Stimulated activated CD4-positive, alpha-beta T cell treated with anti-CD3 and anti-CD28 coated beads, Interleukin-1b, Interleukin-23, amount 100 ng/mL, for 4 hours (primary cell): ENCODE measurements around the gene EXOC4.

Experiments used
- DNase-seq, 2 donors: peaks; one replicate each; pipeline ENCODE4 v3.0.0-alpha.2; 2020; ENCODE audit warnings: low read depth in 2 of 2

EXOC4 gene

GRCh38 chr7:133364959-133365690, 112.2 kb downstream of the EXOC4 start:
- DNase-seq: no peak

- no peak for DNase-seq
Observed at GRCh38 chr7:133365917-133366316, 113.0 kb downstream of the EXOC4 start.

GRCh38 chr7:133367561-133367960, 114.7 kb downstream of the EXOC4 start:
- DNase-seq: no peak

GRCh38 chr7:133369130-133369529, 116.3 kb downstream of the EXOC4 start:
- DNase-seq: no peak

- no peak for DNase-seq
Observed at GRCh38 chr7:133371616-133372015, 118.7 kb downstream of the EXOC4 start.

GRCh38 chr7:133372337-133372736, 119.5 kb downstream of the EXOC4 start:
- no peak for DNase-seq

- no peak for DNase-seq
Observed at GRCh38 chr7:133376514-133376913, 123.6 kb downstream of the EXOC4 start.

GRCh38 chr7:133381965-133382364, 129.1 kb downstream of the EXOC4 start:
- DNase-seq: no peak

GRCh38 chr7:133382775-133383559, 130.1 kb downstream of the EXOC4 start:
- no peak for DNase-seq

GRCh38 chr7:133386205-133386604, 133.3 kb downstream of the EXOC4 start:
- DNase-seq: no peak

- DNase-seq: no peak
Observed at GRCh38 chr7:133389727-133390126, 136.8 kb downstream of the EXOC4 start.

- DNase-seq: no peak
Observed at GRCh38 chr7:133391206-133391605, 138.3 kb downstream of the EXOC4 start.

GRCh38 chr7:133394369-133394768, 141.5 kb downstream of the EXOC4 start:
- no peak for DNase-seq

GRCh38 chr7:133395551-133395950, 142.7 kb downstream of the EXOC4 start:
- DNase-seq: no peak

GRCh38 chr7:133398506-133398905, 145.6 kb downstream of the EXOC4 start:
- DNase-seq: no peak

- no peak for DNase-seq
Observed at GRCh38 chr7:133401225-133401624, 148.3 kb downstream of the EXOC4 start.

GRCh38 chr7:133408212-133408611, 155.3 kb downstream of the EXOC4 start:
- DNase-seq: no peak

GRCh38 chr7:133409421-133409820, 156.5 kb downstream of the EXOC4 start:
- no peak for DNase-seq

- DNase-seq: no peak
Observed at GRCh38 chr7:133409966-133410365, 157.1 kb downstream of the EXOC4 start.

GRCh38 chr7:133411395-133411794, 158.5 kb downstream of the EXOC4 start:
- no peak for DNase-seq

GRCh38 chr7:133412942-133413341, 160.1 kb downstream of the EXOC4 start:
- DNase-seq: no peak

GRCh38 chr7:133419041-133419440, 166.2 kb downstream of the EXOC4 start:
- DNase-seq: no peak

GRCh38 chr7:133423618-133424017, 170.7 kb downstream of the EXOC4 start:
- DNase-seq: no peak
